NCI-H748 (cell line): ENCODE data around the gene NOXA1.

ENCODE experiments used
- DNase-seq: peaks from one replicate; lab custom pipeline; 2025; ENCODE audit not compliant: unreplicated experiment; lab: John Stamatoyannopoulos, UW

NOXA1 gene

GRCh38 chr9:137423514-137424291 lies 510 bp downstream of the NOXA1 start:
- DNase-seq: no peak

GRCh38 chr9:137426018-137426681 lies 3.0 kb downstream of the NOXA1 start:
- DNase-seq: no peak

GRCh38 chr9:137427454-137428310 lies 4.5 kb downstream of the NOXA1 start:
- DNase-seq: no peak

- DNase-seq: no peak
Observed at GRCh38 chr9:137428311-137428630, 5.1 kb downstream of the NOXA1 start.

- peak; percentile 56 for DNase-seq
Observed at GRCh38 chr9:137428841-137429545, 5.8 kb downstream of the NOXA1 start.

- DNase-seq: no peak
Observed at GRCh38 chr9:137429546-137429890, 6.3 kb downstream of the NOXA1 start.

- peak; percentile 68 for DNase-seq
Observed at GRCh38 chr9:137429974-137430722, 7.0 kb downstream of the NOXA1 start.

- DNase-seq: no peak
Observed at GRCh38 chr9:137430723-137431415, 7.7 kb downstream of the NOXA1 start.

GRCh38 chr9:137431416-137431931 lies 8.3 kb downstream of the NOXA1 start:
- DNase-seq: no peak

- no peak for DNase-seq
Observed at GRCh38 chr9:137432687-137433348, 9.6 kb downstream of the NOXA1 start.

- DNase-seq: no peak
Observed at GRCh38 chr9:137433349-137433915, 10.2 kb downstream of the NOXA1 start.

- no peak for DNase-seq
Observed at GRCh38 chr9:137433916-137434431, 10.8 kb downstream of the NOXA1 start.

- DNase-seq: no peak
Observed at GRCh38 chr9:137434498-137435380, 11.5 kb downstream of the NOXA1 start.

- no peak for DNase-seq
Observed at GRCh38 chr9:137435381-137435891, 12.2 kb downstream of the NOXA1 start.

- DNase-seq: no peak
Observed at GRCh38 chr9:137435980-137436760, 13.0 kb downstream of the NOXA1 start.

GRCh38 chr9:137436761-137437600 lies 13.8 kb downstream of the NOXA1 start:
- DNase-seq: no peak
